HL-60 (cell line): Measurements from ENCODE around the gene C19orf47.

Experiments used
- POLR2AphosphoS5 ChIP-seq: IDR thresholded peaks from 2 replicates; pipeline ENCODE4 v1.6.1; 2012; ENCODE audit warnings: low read depth
- REST ChIP-seq: IDR thresholded peaks from 2 replicates; pipeline ENCODE4 v1.6.1; 2012; ENCODE audit warnings: low read depth; ENCODE audit not compliant: insufficient replicate concordance
- SPI1 ChIP-seq: IDR thresholded peaks from 2 replicates; pipeline ENCODE4 v1.6.1; 2012; ENCODE audit warnings: low read depth, mild to moderate bottlenecking, borderline replicate concordance
- TF ChIP-seq, protein P1 (sequence below): IDR thresholded peaks from one replicate; pipeline ENCODE4 v1.5.1; 2011; ENCODE audit warnings: low read length, control low read depth, inconsistent platforms; ENCODE audit not compliant: insufficient read depth

DNA sequence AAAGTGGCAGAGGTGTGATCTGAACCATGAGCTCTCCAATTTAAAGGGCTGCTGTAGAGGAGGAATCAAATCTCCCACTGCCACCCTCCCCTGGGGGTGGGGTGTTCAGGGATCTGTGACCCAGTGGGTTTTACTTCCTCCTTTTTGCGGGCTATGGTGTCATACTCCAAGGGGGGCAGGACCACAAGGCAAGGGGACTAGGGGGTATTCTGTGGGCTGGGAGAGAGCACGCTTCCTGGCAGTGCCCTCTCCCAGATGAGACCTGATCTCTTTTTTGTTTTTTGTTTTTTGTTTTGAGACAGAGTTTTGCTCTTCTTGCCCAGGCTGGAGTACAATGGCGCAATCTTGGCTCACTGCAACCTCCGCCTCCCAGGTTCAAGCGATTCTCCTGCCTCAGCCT is 10.6 kb upstream of the C19orf47 start:
- TF ChIP-seq REST (no peak), POLR2AphosphoS5 (no peak), SPI1 (no peak; the same call in 1 of the 2 replicates)
- TF ChIP-seq, protein P1, sequence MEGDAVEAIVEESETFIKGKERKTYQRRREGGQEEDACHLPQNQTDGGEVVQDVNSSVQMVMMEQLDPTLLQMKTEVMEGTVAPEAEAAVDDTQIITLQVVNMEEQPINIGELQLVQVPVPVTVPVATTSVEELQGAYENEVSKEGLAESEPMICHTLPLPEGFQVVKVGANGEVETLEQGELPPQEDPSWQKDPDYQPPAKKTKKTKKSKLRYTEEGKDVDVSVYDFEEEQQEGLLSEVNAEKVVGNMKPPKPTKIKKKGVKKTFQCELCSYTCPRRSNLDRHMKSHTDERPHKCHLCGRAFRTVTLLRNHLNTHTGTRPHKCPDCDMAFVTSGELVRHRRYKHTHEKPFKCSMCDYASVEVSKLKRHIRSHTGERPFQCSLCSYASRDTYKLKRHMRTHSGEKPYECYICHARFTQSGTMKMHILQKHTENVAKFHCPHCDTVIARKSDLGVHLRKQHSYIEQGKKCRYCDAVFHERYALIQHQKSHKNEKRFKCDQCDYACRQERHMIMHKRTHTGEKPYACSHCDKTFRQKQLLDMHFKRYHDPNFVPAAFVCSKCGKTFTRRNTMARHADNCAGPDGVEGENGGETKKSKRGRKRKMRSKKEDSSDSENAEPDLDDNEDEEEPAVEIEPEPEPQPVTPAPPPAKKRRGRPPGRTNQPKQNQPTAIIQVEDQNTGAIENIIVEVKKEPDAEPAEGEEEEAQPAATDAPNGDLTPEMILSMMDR = no peak
